ENCODE measurements around the gene FKBP1B.

Gene FKBP1B

DNA sequence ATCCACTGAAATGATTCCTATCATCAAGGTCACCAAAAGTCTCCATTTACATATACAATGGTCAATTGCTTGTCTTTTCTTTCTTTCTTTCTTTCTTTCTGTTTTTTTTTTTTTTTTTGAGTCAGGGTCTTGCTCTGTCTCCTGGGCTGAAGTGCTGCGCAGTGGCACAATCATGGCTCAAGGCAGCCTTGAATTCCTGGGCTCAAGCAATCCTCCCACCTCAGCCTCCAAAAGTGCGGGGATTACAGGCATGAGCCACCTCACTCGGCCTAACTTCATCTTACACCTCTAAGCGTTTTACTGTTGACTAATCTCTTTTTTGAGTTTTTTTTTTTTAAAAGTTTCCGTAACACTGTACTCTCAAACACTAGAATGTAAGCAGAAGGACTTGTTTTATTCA is 25.7 kb downstream of the FKBP1B start:
- DNase-seq (ENCODE audit: low read depth, low spot score), result no peak
- ChIA-PET CTCF (interaction anchor here (2.2 kb wide), 1 partner anchor 9 kb away, joined by 8 read pairs; the partner anchor contains the start of gene TP53I3), POLR2A (no interaction called here)
- TF ChIP-seq, protein P1, sequence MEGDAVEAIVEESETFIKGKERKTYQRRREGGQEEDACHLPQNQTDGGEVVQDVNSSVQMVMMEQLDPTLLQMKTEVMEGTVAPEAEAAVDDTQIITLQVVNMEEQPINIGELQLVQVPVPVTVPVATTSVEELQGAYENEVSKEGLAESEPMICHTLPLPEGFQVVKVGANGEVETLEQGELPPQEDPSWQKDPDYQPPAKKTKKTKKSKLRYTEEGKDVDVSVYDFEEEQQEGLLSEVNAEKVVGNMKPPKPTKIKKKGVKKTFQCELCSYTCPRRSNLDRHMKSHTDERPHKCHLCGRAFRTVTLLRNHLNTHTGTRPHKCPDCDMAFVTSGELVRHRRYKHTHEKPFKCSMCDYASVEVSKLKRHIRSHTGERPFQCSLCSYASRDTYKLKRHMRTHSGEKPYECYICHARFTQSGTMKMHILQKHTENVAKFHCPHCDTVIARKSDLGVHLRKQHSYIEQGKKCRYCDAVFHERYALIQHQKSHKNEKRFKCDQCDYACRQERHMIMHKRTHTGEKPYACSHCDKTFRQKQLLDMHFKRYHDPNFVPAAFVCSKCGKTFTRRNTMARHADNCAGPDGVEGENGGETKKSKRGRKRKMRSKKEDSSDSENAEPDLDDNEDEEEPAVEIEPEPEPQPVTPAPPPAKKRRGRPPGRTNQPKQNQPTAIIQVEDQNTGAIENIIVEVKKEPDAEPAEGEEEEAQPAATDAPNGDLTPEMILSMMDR (IDR thresholded peaks at IDR 0.05; ENCODE audit: insufficient read depth, low read length, missing control alignments), result no peak
- H3K4me3 ChIP-seq (ENCODE audit: low read depth, low read length), result peak overlapping the region; percentile 97

DNA sequence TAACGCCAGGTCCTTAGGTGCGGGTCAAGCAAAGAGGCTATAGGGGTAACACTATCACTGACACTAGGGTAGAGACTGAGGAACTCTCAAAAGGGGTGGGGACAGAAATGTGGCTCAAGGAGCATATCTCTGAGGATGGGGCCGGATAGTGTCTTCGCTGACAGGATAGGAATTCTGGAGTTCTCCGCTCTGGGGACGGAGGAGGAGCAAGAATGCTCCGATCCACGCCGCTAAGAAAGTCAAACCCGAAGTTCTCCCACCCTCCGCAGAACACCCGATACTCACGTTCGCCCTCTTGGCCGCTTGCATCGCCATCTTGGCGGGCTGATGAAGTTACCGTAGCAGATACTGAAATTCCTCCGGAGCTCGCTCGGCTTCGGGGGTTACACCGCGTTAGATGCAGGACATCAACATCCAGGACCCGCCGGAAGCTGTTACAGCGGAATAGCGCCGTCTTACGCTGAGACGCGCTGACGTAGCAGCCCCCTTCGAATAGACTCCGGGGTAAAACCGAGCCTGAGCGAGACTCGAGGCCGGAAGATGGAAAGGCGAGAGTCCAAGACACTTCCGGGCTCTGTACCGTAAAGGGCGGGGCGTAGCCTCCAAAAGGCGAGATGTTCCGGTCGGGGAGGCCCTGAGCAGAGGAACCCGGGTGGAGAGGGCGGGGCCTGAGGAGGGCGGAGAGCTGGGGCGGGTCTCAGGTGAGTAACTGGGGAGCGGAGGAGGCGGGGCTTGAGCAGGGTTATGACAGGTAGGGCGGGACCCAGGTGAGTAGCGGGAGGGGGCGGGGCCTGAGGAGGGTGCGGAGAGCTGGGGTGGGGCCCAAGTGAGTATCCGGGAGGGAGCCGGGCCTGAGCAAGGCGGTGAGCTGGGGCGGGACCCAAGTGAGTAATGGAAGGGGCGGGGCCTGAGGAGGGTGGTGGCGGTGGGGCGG is 26.6 kb downstream of the FKBP1B start, which contains the start of gene SF3B6:
Gene SF3B6, minus strand, starts transcription at position 412 of the 934 bp plus-strand sequence. Its CDS starts 97 bp downstream, at position 315.
- CTCF ChIA-PET, result interaction anchor here (1.2 to 2.2 kb wide), 3 partner anchors 8 to 251 kb away, joined by 4 to 8 read pairs (median 8); partner anchors contain the start of genes ATAD2B and TP53I3
- TF ChIP-seq, protein P1 (IDR thresholded peaks at IDR 0.05; ENCODE audit: insufficient read depth, low read length, missing control alignments), result no peak
- peak within 1 kb of the TSS; percentile 97 for H3K4me3 ChIP-seq (ENCODE audit: low read depth, low read length)
- POLR2A ChIA-PET, result interaction anchor here (0.7 to 1.8 kb wide), 6 partner anchors 9 to 149 kb away, joined by 3 to 11 read pairs (median 8); partner anchors contain the start of genes ATAD2B, TP53I3 and WDCP
- peak; percentile 88 for DNase-seq (ENCODE audit: low read depth, low spot score)

DNA sequence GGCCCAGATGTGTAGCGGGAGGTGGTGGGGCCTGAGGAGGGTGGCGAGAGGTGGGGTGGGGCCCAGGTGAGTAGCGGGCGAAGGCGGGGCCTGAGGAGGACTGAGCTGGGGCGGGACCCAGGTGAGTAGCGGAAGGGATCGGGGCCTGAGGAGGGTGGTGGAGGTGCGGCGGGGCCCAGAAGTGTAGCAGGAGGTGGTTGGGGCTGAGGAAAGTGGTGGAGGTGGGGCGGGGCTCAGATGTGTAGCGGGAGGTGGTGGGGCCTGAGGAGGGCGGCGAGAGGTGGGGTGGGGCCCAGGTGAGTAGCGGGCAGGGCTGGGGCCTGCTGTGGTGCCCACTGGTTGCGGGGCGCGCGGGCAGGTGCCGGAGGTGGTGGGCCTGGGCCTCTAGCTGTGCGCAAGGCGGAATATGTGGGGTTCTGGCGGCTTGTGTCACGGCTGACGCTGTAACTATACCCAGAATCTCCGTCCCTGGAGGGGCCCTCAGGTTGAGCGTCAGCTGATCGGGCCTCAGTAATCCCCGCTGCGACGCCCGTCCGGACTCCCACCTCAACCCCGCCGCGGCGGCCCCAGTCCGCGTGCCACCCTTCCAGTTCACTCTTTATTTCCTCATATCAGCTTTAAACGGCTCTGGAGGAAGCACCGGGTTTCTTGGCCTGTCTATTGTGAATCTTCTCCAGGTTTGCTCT is 27.5 kb downstream of the FKBP1B start:
- CTCF ChIA-PET, result interaction anchor here (1.3 to 2.4 kb wide), 3 partner anchors 8 to 252 kb away, joined by 4 to 12 read pairs (median 8); partner anchors contain the start of genes ATAD2B and TP53I3
- TF ChIP-seq, protein P1 (IDR thresholded peaks at IDR 0.05; ENCODE audit: insufficient read depth, low read length, missing control alignments), result no peak
- peak overlapping the region; percentile 97 for H3K4me3 ChIP-seq (ENCODE audit: low read depth, low read length)
- POLR2A ChIA-PET, result interaction anchor here (0.6 to 1.8 kb wide), 8 partner anchors 8 to 308 kb away, joined by 3 to 11 read pairs (median 6); partner anchors contain the start of genes ATAD2B, TP53I3 and WDCP
- DNase-seq (ENCODE audit: low read depth, low spot score), result no peak

DNA sequence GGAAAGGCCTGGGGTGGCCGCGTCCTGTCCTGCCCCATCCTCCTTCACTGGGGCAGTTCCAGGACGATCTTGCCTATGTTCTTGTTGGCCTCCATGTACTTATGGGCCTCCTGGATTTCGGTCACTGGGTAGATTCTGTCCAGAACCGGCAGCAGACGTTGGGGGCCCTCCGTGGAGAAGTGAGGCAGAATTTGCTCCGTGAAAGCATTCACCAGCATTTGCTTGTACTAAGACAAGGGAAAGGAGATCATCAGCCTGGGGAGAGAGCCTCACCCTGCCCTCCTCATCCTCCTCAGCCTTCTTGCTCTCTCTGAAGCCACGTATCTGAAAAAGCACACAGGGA is 28.0 kb downstream of the FKBP1B start:
- TF ChIP-seq, protein P1 (IDR thresholded peaks at IDR 0.05; ENCODE audit: insufficient read depth, low read length, missing control alignments), result no peak
- POLR2A ChIA-PET, result interaction anchor here (0.6 to 1.8 kb wide), 3 partner anchors 30 to 307 kb away, joined by 3 to 7 read pairs (median 5); partner anchors contain the start of gene WDCP
- DNase-seq (ENCODE audit: low read depth, low spot score), result no peak
- H3K4me3 ChIP-seq (ENCODE audit: low read depth, low read length), result peak overlapping the region; percentile 97
- CTCF ChIA-PET, result interaction anchor here (1.3 to 2.4 kb wide), 2 partner anchors 152 to 253 kb away, joined by 4 to 12 read pairs; partner anchors contain the start of gene ATAD2B

DNA sequence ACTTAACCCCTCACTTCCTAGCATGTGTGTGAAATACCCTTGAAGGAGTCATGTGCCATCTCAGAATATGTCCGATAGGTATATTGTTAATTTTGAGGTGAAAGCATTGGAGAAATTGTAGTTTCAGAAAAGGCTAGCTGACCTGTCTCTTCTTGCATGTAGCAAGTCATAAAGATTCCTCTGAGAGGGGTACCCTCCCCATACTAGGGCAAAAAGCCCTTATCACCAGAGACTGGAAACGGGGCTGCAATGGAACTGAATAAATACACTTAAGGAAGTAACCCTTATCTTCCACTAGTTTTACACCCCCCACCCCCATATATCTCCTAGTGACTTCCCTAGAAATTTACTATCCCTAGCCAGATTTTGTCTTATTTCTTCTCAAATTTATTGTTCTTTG is 28.3 kb downstream of the FKBP1B start:
- H3K4me3 ChIP-seq (ENCODE audit: low read depth, low read length), result peak overlapping the region; percentile 97
- POLR2A ChIA-PET, result no interaction called here
- CTCF ChIA-PET, result interaction anchor here (2.4 kb wide), 1 partner anchor 152 kb away, joined by 12 read pairs; the partner anchor contains the start of gene ATAD2B
- TF ChIP-seq, protein P1 (IDR thresholded peaks at IDR 0.05; ENCODE audit: insufficient read depth, low read length, missing control alignments), result no peak
- DNase-seq (ENCODE audit: low read depth, low spot score), result no peak
